Right lobe of liver (tissue), 6 donors: ENCODE measurements around the gene CUL1. TPM values are rescaled to one million over a fixed set of nuclear protein-coding genes. Genes with fewer than 3 reads are reported as not detected.

Experiments
- ATAC-seq, 4 donors: fragments of 200-7000 bp; cut with Tn5 transposase; one replicate each; pipeline ENCODE4 v1.9.1; 2020; ENCODE audit warnings: mild to moderate bottlenecking in 4 of 4, moderate library complexity in 4 of 4
- DNase-seq, 3 donors: peaks; one replicate each; pipeline ENCODE4 v3.0.0-alpha.2; 2020
- H3K27ac ChIP-seq, 3 donors: fragments of 200-600 bp; one replicate each; pipeline ENCODE4 v1.8.0; 2022
- H3K27me3 ChIP-seq, 2 donors: fragments of 200-600 bp; one replicate each; pipeline ENCODE4 v1.8.0; 2022
- H3K36me3 ChIP-seq, 4 donors: fragments of 200-600 bp; sonication (generic) in 1 of 4; one replicate each; pipeline versions ENCODE4 v1.5.1 to v1.8.0; 2017 to 2022; ENCODE audit warnings: control low read depth in 1 of 4
- H3K4me1 ChIP-seq, 4 donors: fragments of 200-600 bp; sonication (generic) in 1 of 4; one replicate each; pipeline versions ENCODE4 v1.5.1 to v1.8.0; 2017 to 2022; ENCODE audit warnings: control low read depth in 1 of 4
- H3K4me3 ChIP-seq, 3 donors: fragments of 200-600 bp; one replicate each; pipeline ENCODE4 v1.8.0; 2022
- H3K9me3 ChIP-seq, 4 donors: fragments of 200-600 bp; sonication (generic) in 1 of 4; one replicate each; pipeline versions ENCODE4 v1.5.1 to v1.8.0; 2017 to 2022; ENCODE audit warnings: control low read depth in 1 of 4
- CTCF ChIP-seq, 4 donors: fragments of 200-600 bp in 3 of 4; fragments of 450-650 bp in 1 of 4; IDR thresholded peaks; one replicate each; pipeline versions ENCODE4 v1.5.1 to v1.8.0; 2016 to 2022; ENCODE audit warnings: antibody characterized with exemption in 4 of 4, mild to moderate bottlenecking in 2 of 4
- POLR2A ChIP-seq: fragments of 450-650 bp; IDR thresholded peaks from one replicate; pipeline ENCODE4 v1.6.1; 2017; ENCODE audit warnings: antibody characterized with exemption, mild to moderate bottlenecking
- WGBS: methylation state at CpG from one replicate; pipeline ENCODE4 v1.1.6; 2018; ENCODE audit warnings: low coverage, low lambda C conversion rate; ENCODE audit not compliant: insufficient coverage; ENCODE audit errors: missing lambda C conversion rate; 5-methylcytosine and 5-hydroxymethylcytosine counted together
- intact Hi-C, 2 donors: fragments of 100-400 bp; cut with DNase I; formaldehyde crosslinking; loops; one replicate each; pipeline versions ENCODE4 v1.11.2 to v1.14.1; 2022
- total RNA-seq, 6 experiments: library from RNA; depleted of rRNA in 2 of 6; stranded (reverse); fragments of >200 nt in 2 of 6; fragmentation: NEBNext Ultra II Directional in 3 of 6; extraction: Animal tissue kit (Norgen Biotek cat#: 25700) in 3 of 6; gene quantifications; one replicate each; pipeline versions ENCODE4 v1.1.0 to v1.2.4, GENCODE V29; 2016 to 2023
- donor health status: DM: no; HTN: yes; CAD: no.
- donor health status: DM: no; HTN: no; CAD: no.
- donor health status: DM: no; HTN: no; CAD: no.
- donor health status: DM: no; HTN: yes; CAD: no.
- donor health status: DM: no; HTN: yes; CAD: no.

The CUL1 gene
- total RNA-seq, 6 experiments from 2014 or later, result 22.3 to 46.3 (median 30.8) TPM

DNA sequence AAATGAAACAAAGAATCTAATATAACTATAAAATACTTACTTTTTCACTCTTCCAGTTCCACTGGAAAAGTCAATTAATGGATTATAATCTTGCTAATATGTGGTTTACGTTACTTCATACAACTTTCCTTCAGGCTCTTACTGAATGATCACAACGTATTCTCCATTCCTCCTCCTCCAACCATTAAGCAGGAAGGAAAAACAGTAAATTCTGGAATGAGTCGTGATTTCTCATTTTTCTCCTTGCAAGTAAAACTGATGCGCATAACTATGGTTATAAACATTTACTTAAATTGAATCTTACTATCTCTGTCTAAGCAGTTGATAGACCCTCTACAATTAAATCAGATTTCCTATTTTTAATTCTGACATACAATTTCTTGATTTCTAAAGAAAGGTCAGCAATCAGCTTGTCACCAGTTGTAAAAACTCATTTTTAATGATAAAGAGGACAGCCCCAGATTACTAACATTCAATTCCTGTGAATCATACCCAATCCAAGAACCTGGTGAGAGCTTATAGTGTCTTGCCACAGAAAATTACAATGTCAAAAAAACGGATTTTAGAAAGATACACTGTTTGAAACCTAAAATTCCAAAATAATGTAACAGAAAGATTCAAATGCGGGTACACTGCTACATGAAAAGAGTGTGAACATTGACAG is 121.1 kb downstream of the CUL1 start:
- no peaks in the 10 kb centered on the region for H3K4me1 ChIP-seq
- no peaks in the 10 kb centered on the region for H3K9me3 ChIP-seq
- H3K27me3 ChIP-seq, result no peaks in the 10 kb centered on the region
- H3K36me3 ChIP-seq, result no peaks in the 10 kb centered on the region
- intact Hi-C loops, result no loop called here
- DNase-seq (no peak), ATAC-seq (no peak)
- H3K4me3 ChIP-seq, result no peak overlapping the region
- TF ChIP-seq POLR2A (no peak), CTCF (IDR thresholded peaks at IDR 0.05) (no peak)
- WGBS, result 89% methylated on average over 6 of the region's 6 CpGs
- H3K27ac ChIP-seq, result no peak overlapping the region

DNA sequence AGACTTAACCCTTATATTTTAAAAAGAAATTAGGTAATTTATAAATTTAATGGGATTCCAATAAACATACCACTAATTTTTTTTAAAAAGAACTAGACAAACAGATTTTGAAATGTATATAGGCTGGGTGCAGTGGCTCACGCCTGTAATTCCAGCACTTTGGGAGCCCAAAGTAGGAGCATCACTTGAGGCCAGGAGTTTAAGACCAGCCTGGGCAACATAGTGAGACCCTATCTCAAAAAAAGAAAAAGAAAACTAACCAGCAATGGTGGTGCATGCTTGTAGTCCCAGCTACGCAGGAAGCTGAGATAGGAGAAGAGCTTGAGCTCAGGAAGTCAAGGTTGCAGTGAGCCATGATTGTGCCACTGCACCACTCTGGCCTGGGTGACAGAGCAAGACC is 122.7 kb downstream of the CUL1 start:
- WGBS, result 82% methylated on average over 2 of the region's 2 CpGs
- H3K27ac ChIP-seq, result no peak overlapping the region
- H3K36me3 ChIP-seq, result peaks cover 0 to 2% (median 0%) of the 10 kb centered on the region in 4 donors
- ATAC-seq, result no peak
- intact Hi-C loops, result no loop called here
- H3K9me3 ChIP-seq, result no peaks in the 10 kb centered on the region
- H3K4me1 ChIP-seq, result no peaks in the 10 kb centered on the region
- no peaks in the 10 kb centered on the region for H3K27me3 ChIP-seq
- TF ChIP-seq CTCF (IDR thresholded peaks at IDR 0.05) (no peak), POLR2A (no peak)
- H3K4me3 ChIP-seq, result no peak overlapping the region
- DNase-seq, result no peak

GRCh38 chr7:148824864-148825263 is 126.2 kb downstream of the CUL1 start:
- Histone ChIP-seq H3K4me1 (no peaks in the 10 kb centered on the region), H3K36me3 (peaks cover 0 to 6% (median 0%) of the 10 kb centered on the region in 4 donors), H3K4me3 (no peak overlapping the region), H3K27me3 (no peaks in the 10 kb centered on the region), H3K9me3 (peaks cover 0 to 4% (median 0%) of the 10 kb centered on the region in 4 donors), H3K27ac (no peak overlapping the region)
- TF ChIP-seq CTCF (IDR thresholded peaks at IDR 0.05), result no peak
- TF ChIP-seq POLR2A, result no peak
- intact Hi-C loops, result no loop called here
- no peak for DNase-seq
- no peak for ATAC-seq
- WGBS, result 85% methylated on average over 2 of the region's 2 CpGs

DNA sequence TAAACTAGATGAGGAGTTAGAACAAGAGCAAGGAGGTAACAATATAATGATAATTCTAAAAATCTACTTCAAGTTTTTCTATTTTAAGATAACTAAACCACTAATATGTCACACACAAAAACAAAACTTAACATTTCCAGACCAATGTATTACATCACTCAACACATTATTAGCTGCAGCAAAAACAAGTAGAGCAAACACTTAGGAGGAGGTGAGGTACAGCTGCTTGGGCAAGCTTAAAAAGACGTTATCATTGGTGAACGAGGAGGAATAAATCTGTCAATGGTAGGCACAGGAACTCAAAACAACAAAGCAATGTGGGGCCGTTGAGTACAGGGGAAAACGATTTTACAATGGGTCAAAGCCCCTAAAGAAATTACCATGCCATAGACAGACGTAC is 126.6 kb downstream of the CUL1 start:
- ATAC-seq (no peak), DNase-seq (no peak)
- WGBS, result 83% methylated on average over 4 of the region's 5 CpGs
- intact Hi-C loops, result no loop called here
- Histone ChIP-seq H3K36me3 (peaks cover 0 to 6% (median 0%) of the 10 kb centered on the region in 4 donors), H3K27me3 (no peaks in the 10 kb centered on the region), H3K9me3 (peaks cover 0 to 4% (median 0%) of the 10 kb centered on the region in 4 donors), H3K27ac (no peak overlapping the region), H3K4me1 (no peaks in the 10 kb centered on the region), H3K4me3 (no peak overlapping the region)
- no peak for TF ChIP-seq POLR2A
- TF ChIP-seq CTCF (IDR thresholded peaks at IDR 0.05), result no peak
